NB4 (cell line): ENCODE measurements around the gene CD2BP2.
A peak's percentile ranks its signal among the peaks of the same experiment; 100 is the strongest.

Experiments used
- MYC ChIP-seq: IDR thresholded peaks from 2 replicates; pipeline ENCODE4 v1.6.1; 2011; ENCODE audit warnings: low read depth, low read length
- POLR2A ChIP-seq: IDR thresholded peaks from 2 replicates; pipeline ENCODE4 v1.6.1; 2011; ENCODE audit warnings: mild to moderate bottlenecking; ENCODE audit not compliant: insufficient read length; ENCODE audit errors: extremely low read depth
- TF ChIP-seq, protein P1 (sequence below): IDR thresholded peaks from one replicate; pipeline ENCODE4 v1.5.1; 2012; ENCODE audit warnings: low read depth, low read length

GRCh38 chr16:30381291-30382041 lies 26.4 kb upstream of the CD2BP2 start:
- TF ChIP-seq, protein P1, sequence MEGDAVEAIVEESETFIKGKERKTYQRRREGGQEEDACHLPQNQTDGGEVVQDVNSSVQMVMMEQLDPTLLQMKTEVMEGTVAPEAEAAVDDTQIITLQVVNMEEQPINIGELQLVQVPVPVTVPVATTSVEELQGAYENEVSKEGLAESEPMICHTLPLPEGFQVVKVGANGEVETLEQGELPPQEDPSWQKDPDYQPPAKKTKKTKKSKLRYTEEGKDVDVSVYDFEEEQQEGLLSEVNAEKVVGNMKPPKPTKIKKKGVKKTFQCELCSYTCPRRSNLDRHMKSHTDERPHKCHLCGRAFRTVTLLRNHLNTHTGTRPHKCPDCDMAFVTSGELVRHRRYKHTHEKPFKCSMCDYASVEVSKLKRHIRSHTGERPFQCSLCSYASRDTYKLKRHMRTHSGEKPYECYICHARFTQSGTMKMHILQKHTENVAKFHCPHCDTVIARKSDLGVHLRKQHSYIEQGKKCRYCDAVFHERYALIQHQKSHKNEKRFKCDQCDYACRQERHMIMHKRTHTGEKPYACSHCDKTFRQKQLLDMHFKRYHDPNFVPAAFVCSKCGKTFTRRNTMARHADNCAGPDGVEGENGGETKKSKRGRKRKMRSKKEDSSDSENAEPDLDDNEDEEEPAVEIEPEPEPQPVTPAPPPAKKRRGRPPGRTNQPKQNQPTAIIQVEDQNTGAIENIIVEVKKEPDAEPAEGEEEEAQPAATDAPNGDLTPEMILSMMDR = no peak
- no peak for TF ChIP-seq POLR2A
- TF ChIP-seq MYC = 0 out of 2 replicates have a peak, but pooled peaks have one; percentile 45
